Right ventricle myocardium superior (tissue), 1 donor: ENCODE data around the gene ITGA1. TPM values are rescaled to one million over a fixed set of nuclear protein-coding genes. Genes with fewer than 3 reads are reported as not detected.
A peak's percentile ranks its signal among the peaks of the same experiment; 100 is the strongest.

Experiments
- ATAC-seq: fragments of 200-7000 bp; cut with Tn5 transposase; one replicate; pipeline ENCODE4 v1.9.1; 2020; ENCODE audit warnings: mild to moderate bottlenecking; ENCODE audit not compliant: poor library complexity
- DNase-seq: peaks from one replicate; pipeline ENCODE4 v3.0.0-alpha.2; 2020
- intact Hi-C: fragments of 100-400 bp; cut with DNase I; formaldehyde crosslinking; loops from one replicate; pipeline ENCODE4 v1.11.2; 2022
- total RNA-seq: library from RNA; stranded (reverse); fragmentation: NEBNext Ultra II Directional; extraction: Animal tissue kit (Norgen Biotek cat#: 25700); gene quantifications from one replicate; pipeline ENCODE4 v1.2.1, GENCODE V29; 2021
- donor health status: DM: no; HTN: yes; CAD: no; lungs with severe emphysema.

Gene ITGA1
- total RNA-seq, 1 donor from 2014 or later, result 23.6 TPM

DNA sequence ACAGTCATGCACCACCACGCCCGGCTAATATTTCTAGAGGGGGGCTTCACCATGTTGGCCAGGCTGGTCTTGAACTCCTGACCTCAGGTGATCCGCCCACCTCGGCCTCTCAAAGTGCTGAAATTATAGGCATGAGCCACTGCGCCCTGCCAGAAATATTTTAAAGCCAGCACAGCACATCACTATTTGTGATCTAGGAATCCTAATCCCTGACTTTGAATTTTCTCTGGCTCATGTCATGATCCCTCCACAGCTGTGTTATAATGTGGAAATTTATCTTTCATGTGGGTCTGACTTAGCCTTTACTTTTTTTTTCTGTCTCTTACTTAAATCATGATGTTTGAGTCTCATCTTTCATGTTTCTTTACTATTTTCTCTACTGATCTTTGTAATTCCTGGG lies 18.7 kb upstream of the ITGA1 start:
- no peak for ATAC-seq
- intact Hi-C loops, result no loop called here
- no peak for DNase-seq

DNA sequence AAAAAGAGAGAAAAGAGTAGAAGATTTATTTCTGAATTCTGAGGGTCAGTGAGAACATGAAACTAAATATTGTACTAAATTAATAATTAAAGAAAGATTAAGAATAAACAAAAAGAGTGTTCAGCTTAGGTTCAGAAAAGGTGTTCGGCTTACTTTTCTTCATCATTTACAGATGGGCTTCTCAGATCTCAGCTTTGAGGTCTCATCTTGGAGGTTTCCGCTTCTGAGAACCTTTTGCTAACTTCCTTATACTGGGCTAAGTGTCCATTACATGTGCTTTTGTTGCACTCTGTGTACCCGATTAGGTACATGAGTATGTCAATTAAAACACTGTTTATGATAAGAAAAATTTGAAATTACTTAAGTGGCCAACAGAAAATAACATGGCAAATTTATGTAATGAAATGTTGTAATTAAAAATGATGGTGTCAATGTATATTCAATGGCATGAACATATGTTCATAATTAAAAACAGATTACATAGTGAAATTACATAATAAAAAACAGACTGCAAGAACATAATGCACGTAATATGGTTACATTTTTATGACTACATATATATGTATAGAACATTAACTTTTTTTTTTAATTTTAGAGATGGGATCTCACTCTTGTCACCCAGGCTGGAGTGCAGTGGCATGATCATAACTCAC lies 17.3 kb upstream of the ITGA1 start:
- ATAC-seq (no peak), DNase-seq (no peak)
- intact Hi-C loops, result no loop called here

DNA sequence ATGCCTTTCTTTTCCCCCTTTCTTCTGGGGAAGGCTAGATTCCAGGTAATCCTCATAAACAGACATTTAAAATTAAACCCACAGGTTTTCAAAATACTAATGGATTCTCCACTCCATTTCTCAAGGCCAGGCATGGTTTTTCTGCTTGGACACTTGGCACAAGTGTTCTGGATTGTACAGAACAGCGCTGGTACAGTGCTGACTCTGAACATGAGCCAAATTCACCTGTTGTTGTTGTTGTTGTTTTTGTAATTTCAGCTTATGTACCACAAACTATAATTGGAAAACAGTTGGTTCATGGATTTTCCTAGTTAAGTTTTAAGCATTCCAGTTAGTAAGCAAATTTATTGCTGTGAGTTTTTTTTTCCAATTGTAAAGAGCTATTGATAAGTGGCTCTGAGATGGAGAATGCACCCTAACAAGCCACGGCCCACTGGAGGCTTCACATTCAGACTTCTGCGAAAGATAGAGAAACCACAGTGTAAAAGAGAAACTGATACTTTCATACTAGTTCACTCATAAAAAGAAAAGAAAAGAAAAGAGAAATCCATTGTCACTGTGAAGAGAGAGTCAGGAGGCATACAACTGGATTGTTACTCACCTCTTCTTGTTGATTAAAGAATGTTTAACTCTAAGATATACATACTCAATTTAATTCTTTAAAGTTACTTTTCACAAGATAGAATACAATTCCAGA lies 16.2 kb upstream of the ITGA1 start:
- intact Hi-C loops, result no loop called here
- DNase-seq (no peak), ATAC-seq (no peak)

DNA sequence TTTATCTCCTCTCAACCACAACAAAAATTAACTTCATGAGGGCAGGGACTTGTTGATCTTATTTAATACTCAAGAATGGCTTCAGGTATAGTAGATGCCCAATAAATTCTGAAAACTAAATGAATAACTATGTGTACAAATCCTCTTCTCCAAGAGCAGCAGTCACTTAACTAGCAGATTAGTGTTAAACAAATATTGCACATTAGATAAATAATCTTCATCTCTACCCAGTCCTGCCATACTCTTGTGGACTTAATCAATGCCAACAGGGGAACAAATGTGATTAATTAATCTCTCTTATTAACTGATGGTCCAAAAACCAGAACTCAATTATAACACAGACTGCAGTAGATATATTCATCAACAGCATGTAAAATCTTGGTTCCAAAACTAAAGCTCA lies 15.0 kb upstream of the ITGA1 start:
- intact Hi-C loops, result no loop called here
- DNase-seq, result no peak
- no peak for ATAC-seq

DNA sequence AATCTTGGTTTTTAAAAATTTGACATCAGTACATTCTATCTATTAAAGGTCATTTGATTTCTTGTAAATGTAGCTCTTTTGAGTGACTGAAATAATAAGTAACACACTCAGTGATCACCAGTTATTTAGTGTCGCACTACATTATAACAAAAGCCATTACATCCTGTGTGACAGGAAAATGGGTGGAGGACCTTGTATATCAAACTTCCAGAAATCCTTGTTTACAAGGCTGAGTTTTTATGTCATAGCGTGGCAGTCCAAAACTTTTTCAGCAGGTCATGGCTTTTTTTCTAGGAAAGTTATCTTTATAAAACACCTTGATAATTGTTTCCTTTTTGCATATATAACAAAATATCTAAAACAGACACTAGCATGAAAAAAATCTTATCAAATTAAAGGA lies 14.4 kb upstream of the ITGA1 start:
- DNase-seq (no peak), ATAC-seq (no peak)
- intact Hi-C loops, result no loop called here

- ATAC-seq (no peak), DNase-seq (no peak)
- intact Hi-C loops, result no loop called here
Measured at GRCh38 chr5:52774005-52774410, 13.7 kb upstream of the ITGA1 start.

- ATAC-seq, result no peak
- intact Hi-C loops, result no loop called here
- DNase-seq, result no peak
Measured at GRCh38 chr5:52776116-52776515, 11.6 kb upstream of the ITGA1 start.

GRCh38 chr5:52777186-52777585 lies 10.5 kb upstream of the ITGA1 start:
- ATAC-seq, result no peak
- DNase-seq, result no peak
- intact Hi-C loops, result no loop called here

GRCh38 chr5:52778781-52779180 lies 8.9 kb upstream of the ITGA1 start:
- ATAC-seq (no peak), DNase-seq (no peak)
- intact Hi-C loops, result no loop called here

DNA sequence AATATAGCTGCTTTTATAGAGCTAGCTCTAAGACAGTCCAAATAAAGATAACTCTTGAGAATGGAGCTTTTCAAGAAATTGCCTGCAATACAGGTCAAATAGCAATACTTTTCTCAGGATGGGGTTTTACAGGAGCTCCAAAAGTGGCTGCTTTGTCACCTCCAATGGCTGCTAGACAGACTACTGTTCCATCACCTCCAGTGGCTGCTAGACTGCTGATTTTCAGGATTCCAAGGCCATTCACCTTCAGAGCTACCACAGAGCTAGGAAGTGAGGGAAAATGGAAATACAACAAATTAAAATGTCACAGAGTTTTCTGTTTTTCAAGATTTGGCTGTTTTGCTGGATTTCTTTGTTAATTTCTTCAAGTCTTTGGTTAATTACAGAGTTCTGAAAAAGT lies 8.5 kb upstream of the ITGA1 start:
- no peak for DNase-seq
- intact Hi-C loops, result no loop called here
- ATAC-seq, result no peak

DNA sequence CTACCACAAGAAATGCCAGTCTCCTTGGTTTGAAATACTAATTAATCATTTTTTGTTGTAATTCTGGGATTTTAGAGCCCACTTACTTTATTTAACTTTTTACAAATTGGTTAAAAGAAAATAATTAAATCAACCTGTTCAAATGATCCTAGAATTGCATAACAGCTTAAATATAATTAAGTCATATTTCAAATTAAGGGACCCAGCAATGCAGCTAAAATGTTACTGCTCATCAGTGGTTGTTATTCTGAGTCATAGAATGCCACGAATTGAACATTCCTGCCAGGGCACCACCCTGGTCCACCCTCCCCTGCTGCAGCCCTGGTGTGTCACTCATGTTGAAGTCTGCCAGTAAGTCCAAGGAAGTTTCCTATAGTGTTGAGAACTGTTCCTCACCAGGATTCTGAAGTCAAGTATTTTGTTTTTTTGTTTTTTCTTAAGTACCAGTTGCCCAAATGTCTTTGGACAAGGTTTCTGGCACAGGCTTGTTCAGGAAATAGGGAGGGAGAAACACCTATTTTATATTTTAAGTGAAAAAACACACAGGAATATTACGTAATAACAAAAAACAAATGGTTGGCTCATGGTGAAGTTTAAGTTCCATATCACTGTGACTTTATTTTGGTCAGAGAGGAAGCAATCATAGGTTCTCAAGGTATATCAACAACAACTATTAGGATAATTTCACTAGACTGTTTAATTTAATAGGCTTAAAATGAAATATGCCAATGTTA lies 4.3 kb upstream of the ITGA1 start:
- ATAC-seq (no peak), DNase-seq (peak; percentile 38)
- intact Hi-C loops, result loop anchor here (10.0 kb wide), 1 partner anchor 89 kb away; no protein-coding TSS in a partner anchor

- no peak for ATAC-seq
- intact Hi-C loops, result loop anchor here (5.0 to 10.0 kb wide), 2 partner anchors 90 to 133 kb away; no protein-coding TSS in a partner anchor
- DNase-seq, result no peak
Measured at GRCh38 chr5:52784737-52785136, 3.0 kb upstream of the ITGA1 start.

GRCh38 chr5:52786391-52786790 lies 1.3 kb upstream of the ITGA1 start:
- DNase-seq (no peak), ATAC-seq (no peak)
- intact Hi-C loops, result loop anchor here (5.0 to 10.0 kb wide), 2 partner anchors 92 to 131 kb away; no protein-coding TSS in a partner anchor

GRCh38 chr5:52786949-52787599 lies 642 bp upstream of the ITGA1 start:
- no peak for DNase-seq

DNA sequence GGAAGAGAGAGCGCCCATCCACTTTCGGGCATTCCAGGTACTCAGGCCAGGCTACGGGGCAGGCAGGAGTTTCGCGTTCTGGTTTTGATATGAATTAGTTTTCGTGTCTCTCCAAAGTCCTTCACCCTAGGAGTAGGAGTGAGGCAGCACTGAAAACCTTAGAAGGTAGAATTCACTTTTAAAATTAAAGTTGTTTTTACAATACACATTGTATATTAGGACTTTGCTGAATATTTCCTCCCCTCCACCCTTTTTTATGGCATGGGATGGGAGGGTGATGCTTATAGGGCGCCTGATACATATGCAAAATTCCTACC lies 747 bp downstream of the ITGA1 start:
- no peak for ATAC-seq
- no peak for DNase-seq
- intact Hi-C loops, result loop anchor here (5.0 to 10.0 kb wide), 2 partner anchors 94 to 129 kb away; no protein-coding TSS in a partner anchor

More at GRCh38 chr5:52786949-52787599, 642 bp upstream of the ITGA1 start:
- peak; percentile 42 for ATAC-seq
- intact Hi-C loops, result loop anchor here (5.0 to 10.0 kb wide), 2 partner anchors 92 to 130 kb away; no protein-coding TSS in a partner anchor

GRCh38 chr5:52789378-52789777 lies 1.7 kb downstream of the ITGA1 start:
- no peak for DNase-seq
- ATAC-seq, result no peak
- intact Hi-C loops, result loop anchor here (5.0 to 10.0 kb wide), 2 partner anchors 95 to 128 kb away; no protein-coding TSS in a partner anchor

DNA sequence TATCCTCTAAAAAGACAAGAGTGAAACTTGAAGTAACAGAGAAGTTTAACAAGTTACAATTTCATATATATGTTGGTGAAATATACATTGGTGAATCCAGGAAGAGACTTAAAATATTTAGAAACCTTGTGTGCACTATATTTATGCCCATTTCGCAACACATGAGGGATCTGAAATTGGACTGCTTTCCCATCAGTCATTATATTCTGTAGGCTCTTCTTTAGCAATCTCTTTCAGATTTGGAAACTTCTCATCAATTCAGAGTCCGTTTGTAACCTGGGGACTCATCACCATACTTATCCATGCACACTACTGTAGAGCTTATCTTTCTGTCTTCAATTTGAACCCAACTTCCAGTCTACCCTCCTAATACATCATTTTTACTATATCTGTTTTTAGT lies 2.1 kb downstream of the ITGA1 start:
- DNase-seq, result no peak
- ATAC-seq, result no peak

GRCh38 chr5:52791366-52791765 lies 3.6 kb downstream of the ITGA1 start:
- DNase-seq, result no peak
- no peak for ATAC-seq
- intact Hi-C loops, result loop anchor here (10.0 kb wide), 2 partner anchors 53 to 313 kb away; partner anchors contain the start of gene MOCS2

More for the DNA sequence above, 2.1 kb downstream of the ITGA1 start:
- intact Hi-C loops, result loop anchor here (5.0 to 10.0 kb wide), 4 partner anchors 55 to 315 kb away; partner anchors contain the start of gene MOCS2

- intact Hi-C loops, result loop anchor here (10.0 kb wide), 2 partner anchors 50 to 310 kb away; partner anchors contain the start of gene MOCS2
- no peak for DNase-seq
- no peak for ATAC-seq
Measured at GRCh38 chr5:52794519-52794918, 6.8 kb downstream of the ITGA1 start.
